Measurements from ENCODE around the gene PSMB7.

- TF ChIP-seq, protein P1, sequence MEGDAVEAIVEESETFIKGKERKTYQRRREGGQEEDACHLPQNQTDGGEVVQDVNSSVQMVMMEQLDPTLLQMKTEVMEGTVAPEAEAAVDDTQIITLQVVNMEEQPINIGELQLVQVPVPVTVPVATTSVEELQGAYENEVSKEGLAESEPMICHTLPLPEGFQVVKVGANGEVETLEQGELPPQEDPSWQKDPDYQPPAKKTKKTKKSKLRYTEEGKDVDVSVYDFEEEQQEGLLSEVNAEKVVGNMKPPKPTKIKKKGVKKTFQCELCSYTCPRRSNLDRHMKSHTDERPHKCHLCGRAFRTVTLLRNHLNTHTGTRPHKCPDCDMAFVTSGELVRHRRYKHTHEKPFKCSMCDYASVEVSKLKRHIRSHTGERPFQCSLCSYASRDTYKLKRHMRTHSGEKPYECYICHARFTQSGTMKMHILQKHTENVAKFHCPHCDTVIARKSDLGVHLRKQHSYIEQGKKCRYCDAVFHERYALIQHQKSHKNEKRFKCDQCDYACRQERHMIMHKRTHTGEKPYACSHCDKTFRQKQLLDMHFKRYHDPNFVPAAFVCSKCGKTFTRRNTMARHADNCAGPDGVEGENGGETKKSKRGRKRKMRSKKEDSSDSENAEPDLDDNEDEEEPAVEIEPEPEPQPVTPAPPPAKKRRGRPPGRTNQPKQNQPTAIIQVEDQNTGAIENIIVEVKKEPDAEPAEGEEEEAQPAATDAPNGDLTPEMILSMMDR (IDR thresholded peaks at IDR 0.05 in 4 of 5, conservative IDR thresholded peaks at IDR 0.05 in 1 of 5) = no peak
- TF ChIP-seq POLR2A (IDR thresholded peaks at IDR 0.05) = no peak
Observed at GRCh38 chr9:124337562-124337961, 77.7 kb downstream of the PSMB7 start.

All from gastrocnemius medialis (tissue), 4 donors.